ENCODE results near the gene HDAC4.

DNA sequence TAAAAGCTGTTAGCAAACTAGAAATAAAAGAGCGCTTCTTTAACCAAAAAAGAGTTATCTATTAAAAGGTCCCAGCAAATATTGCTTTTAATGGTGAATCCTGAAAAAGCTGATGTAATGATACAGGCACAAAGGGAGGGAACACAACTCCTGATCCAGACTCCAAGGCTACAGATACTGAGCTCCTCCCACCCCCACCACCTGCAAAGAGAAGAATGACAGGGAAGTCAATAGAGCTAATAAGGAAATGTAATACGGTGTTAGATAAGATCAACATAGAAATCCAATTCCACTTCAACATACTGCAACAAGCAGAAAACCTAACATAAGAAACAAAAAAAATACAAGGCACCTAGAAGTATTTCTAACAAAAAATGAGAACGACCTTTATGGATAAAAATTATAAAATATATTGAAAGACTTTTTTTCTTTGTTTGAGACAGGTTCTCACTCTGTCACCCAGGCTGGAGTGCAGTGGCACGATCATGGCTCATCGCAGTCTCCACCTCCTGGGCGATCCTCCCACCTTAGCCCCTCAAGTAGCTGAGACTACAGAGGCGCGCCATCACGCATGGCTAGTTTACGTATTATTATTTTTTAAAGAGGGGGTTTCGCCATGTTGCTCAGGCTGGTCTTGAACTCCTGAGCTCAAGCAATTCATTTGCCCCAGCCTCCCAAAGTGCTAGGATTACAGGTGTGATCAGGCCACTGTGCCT, 192.2 kb downstream of the HDAC4 start:
- TF ChIP-seq, protein P1, sequence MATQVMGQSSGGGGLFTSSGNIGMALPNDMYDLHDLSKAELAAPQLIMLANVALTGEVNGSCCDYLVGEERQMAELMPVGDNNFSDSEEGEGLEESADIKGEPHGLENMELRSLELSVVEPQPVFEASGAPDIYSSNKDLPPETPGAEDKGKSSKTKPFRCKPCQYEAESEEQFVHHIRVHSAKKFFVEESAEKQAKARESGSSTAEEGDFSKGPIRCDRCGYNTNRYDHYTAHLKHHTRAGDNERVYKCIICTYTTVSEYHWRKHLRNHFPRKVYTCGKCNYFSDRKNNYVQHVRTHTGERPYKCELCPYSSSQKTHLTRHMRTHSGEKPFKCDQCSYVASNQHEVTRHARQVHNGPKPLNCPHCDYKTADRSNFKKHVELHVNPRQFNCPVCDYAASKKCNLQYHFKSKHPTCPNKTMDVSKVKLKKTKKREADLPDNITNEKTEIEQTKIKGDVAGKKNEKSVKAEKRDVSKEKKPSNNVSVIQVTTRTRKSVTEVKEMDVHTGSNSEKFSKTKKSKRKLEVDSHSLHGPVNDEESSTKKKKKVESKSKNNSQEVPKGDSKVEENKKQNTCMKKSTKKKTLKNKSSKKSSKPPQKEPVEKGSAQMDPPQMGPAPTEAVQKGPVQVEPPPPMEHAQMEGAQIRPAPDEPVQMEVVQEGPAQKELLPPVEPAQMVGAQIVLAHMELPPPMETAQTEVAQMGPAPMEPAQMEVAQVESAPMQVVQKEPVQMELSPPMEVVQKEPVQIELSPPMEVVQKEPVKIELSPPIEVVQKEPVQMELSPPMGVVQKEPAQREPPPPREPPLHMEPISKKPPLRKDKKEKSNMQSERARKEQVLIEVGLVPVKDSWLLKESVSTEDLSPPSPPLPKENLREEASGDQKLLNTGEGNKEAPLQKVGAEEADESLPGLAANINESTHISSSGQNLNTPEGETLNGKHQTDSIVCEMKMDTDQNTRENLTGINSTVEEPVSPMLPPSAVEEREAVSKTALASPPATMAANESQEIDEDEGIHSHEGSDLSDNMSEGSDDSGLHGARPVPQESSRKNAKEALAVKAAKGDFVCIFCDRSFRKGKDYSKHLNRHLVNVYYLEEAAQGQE (IDR thresholded peaks at IDR 0.05), result no peak
- TF ChIP-seq, protein P2, sequence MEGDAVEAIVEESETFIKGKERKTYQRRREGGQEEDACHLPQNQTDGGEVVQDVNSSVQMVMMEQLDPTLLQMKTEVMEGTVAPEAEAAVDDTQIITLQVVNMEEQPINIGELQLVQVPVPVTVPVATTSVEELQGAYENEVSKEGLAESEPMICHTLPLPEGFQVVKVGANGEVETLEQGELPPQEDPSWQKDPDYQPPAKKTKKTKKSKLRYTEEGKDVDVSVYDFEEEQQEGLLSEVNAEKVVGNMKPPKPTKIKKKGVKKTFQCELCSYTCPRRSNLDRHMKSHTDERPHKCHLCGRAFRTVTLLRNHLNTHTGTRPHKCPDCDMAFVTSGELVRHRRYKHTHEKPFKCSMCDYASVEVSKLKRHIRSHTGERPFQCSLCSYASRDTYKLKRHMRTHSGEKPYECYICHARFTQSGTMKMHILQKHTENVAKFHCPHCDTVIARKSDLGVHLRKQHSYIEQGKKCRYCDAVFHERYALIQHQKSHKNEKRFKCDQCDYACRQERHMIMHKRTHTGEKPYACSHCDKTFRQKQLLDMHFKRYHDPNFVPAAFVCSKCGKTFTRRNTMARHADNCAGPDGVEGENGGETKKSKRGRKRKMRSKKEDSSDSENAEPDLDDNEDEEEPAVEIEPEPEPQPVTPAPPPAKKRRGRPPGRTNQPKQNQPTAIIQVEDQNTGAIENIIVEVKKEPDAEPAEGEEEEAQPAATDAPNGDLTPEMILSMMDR (IDR thresholded peaks at IDR 0.05), result no peak
- TF ChIP-seq, protein P3, sequence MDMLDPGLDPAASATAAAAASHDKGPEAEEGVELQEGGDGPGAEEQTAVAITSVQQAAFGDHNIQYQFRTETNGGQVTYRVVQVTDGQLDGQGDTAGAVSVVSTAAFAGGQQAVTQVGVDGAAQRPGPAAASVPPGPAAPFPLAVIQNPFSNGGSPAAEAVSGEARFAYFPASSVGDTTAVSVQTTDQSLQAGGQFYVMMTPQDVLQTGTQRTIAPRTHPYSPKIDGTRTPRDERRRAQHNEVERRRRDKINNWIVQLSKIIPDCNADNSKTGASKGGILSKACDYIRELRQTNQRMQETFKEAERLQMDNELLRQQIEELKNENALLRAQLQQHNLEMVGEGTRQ (IDR thresholded peaks at IDR 0.05), result no peak
- TF ChIP-seq, protein P4, sequence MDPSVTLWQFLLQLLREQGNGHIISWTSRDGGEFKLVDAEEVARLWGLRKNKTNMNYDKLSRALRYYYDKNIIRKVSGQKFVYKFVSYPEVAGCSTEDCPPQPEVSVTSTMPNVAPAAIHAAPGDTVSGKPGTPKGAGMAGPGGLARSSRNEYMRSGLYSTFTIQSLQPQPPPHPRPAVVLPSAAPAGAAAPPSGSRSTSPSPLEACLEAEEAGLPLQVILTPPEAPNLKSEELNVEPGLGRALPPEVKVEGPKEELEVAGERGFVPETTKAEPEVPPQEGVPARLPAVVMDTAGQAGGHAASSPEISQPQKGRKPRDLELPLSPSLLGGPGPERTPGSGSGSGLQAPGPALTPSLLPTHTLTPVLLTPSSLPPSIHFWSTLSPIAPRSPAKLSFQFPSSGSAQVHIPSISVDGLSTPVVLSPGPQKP (IDR thresholded peaks at IDR 0.05; ENCODE audit: low read depth, low read length), result no peak
- no peak for TF ChIP-seq JUN (IDR thresholded peaks at IDR 0.05)
- no peak for TF ChIP-seq CBX2 (IDR thresholded peaks at IDR 0.05; ENCODE audit: borderline replicate concordance, low read depth)
- TF ChIP-seq POLR2A (IDR thresholded peaks at IDR 0.05; ENCODE audit: low read length), result no peak
- no peak for TF ChIP-seq EP300 (IDR thresholded peaks at IDR 0.05)
- TF ChIP-seq SREBF2 (IDR thresholded peaks at IDR 0.05), result no peak
- TF ChIP-seq, protein P5, sequence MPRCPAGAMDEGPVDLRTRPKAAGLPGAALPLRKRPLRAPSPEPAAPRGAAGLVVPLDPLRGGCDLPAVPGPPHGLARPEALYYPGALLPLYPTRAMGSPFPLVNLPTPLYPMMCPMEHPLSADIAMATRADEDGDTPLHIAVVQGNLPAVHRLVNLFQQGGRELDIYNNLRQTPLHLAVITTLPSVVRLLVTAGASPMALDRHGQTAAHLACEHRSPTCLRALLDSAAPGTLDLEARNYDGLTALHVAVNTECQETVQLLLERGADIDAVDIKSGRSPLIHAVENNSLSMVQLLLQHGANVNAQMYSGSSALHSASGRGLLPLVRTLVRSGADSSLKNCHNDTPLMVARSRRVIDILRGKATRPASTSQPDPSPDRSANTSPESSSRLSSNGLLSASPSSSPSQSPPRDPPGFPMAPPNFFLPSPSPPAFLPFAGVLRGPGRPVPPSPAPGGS (IDR thresholded peaks at IDR 0.05), result no peak
- TF ChIP-seq RCOR1 (IDR thresholded peaks at IDR 0.05; ENCODE audit: low read depth, low read length), result no peak
- TF ChIP-seq CEBPB (IDR thresholded peaks at IDR 0.05), result no peak
- no peak for TF ChIP-seq ZNF302 (CRISPR knock-in tag; IDR thresholded peaks at IDR 0.05)
- no peak for TF ChIP-seq HDAC2 (IDR thresholded peaks at IDR 0.05)

Data from A549 (cell line).